ENCODE data around the gene LANCL3.

GRCh38 chrX:37613933-37614332 lies 42.5 kb downstream of the LANCL3 start:
- no peak for TF ChIP-seq POLR2AphosphoS5 (IDR thresholded peaks at IDR 0.05; ENCODE audit: low read depth, low read length)
- TF ChIP-seq REST (IDR thresholded peaks at IDR 0.05; ENCODE audit: insufficient read depth in 1 of 2, low read depth in 2 of 2, low read length in 2 of 2), result no peak
- no peak for TF ChIP-seq FOXP2 (optimal IDR thresholded peaks at IDR 0.05; ENCODE audit: borderline replicate concordance, extremely low read depth, extremely low read length, insufficient read depth)
- TF ChIP-seq TAF1 (IDR thresholded peaks at IDR 0.05; ENCODE audit: borderline replicate concordance, insufficient read depth, low read length), result no peak
